ENCODE measurements around the gene ADAMTSL1. TPM values are rescaled to one million over a fixed set of nuclear protein-coding genes. Genes with fewer than 3 reads are reported as not detected.

The ADAMTSL1 gene
- total RNA-seq, 2 donors from 2014 or later = 3.4 to 3.8 TPM

DNA sequence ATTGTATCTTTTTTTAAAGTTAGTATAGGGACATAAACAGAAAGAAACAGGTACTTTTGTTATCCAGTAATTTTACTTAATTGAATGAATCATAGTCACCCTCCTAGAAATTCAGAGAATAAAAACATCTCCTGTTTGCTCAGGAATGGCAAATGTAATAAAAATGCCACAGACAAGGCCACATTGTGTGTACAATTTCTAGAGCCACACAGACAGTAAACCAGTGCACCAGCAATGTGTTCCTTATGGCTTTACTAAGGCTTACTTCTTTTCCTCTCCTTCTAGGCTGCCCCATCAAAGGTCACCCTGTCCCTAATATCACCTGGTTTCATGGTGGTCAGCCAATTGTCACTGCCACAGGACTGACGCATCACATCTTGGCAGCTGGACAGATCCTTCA lies 413.6 kb downstream of the ADAMTSL1 start:
- H3K4me1 ChIP-seq = no peaks in the 10 kb centered on the region
- no peaks in the 10 kb centered on the region for H3K27me3 ChIP-seq
- no peak overlapping the region for H3K4me3 ChIP-seq
- DNase-seq (ENCODE audit: low spot score) = no peak
- peaks cover 0 to 4% of the 10 kb centered on the region in 2 donors for H3K9me3 ChIP-seq
- no peak for TF ChIP-seq CTCF (IDR thresholded peaks at IDR 0.05)
- no peaks in the 10 kb centered on the region for H3K36me3 ChIP-seq
- H3K27ac ChIP-seq = no peak overlapping the region

DNA sequence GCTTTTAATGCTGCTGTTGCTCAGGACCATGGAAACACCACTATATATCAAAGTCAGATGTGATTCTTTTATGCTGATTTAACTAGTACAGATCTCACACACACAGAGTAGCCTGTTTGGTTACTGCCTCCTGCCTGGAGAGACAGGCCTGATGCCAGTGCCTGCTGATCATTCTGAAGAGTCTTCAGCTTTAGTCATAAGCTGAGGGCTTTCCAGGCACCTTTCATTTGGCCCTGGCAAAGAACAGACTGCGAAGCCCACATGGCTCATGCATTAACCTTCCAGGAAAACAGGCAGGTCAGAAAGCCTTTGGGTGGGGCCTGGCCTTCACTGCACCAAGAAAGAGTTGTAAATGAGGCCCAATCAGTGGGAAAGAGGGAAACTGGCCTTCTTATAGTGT lies 414.3 kb downstream of the ADAMTSL1 start:
- Histone ChIP-seq H3K27ac (no peak overlapping the region), H3K27me3 (no peaks in the 10 kb centered on the region), H3K4me3 (no peak overlapping the region), H3K9me3 (peaks cover 0 to 2% of the 10 kb centered on the region in 2 donors), H3K36me3 (no peaks in the 10 kb centered on the region), H3K4me1 (no peaks in the 10 kb centered on the region)
- TF ChIP-seq CTCF (IDR thresholded peaks at IDR 0.05) = no peak
- no peak for DNase-seq (ENCODE audit: low spot score)

DNA sequence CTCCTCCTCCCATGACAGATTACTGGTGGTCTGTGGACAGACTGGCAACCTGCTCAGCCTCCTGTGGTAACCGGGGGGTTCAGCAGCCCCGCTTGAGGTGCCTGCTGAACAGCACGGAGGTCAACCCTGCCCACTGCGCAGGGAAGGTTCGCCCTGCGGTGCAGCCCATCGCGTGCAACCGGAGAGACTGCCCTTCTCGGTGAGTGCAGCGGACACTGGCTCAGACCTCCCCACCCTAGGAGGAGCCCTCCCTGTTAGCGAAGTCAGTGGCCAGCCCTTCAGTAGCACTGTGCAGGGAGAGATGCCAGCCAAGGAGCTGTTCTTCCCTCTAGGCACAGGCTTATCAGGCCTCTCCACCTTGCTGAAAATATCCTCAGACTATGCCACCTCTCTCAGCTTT lies 415.6 kb downstream of the ADAMTSL1 start:
- Histone ChIP-seq H3K9me3 (peaks cover 0 to 2% of the 10 kb centered on the region in 2 donors), H3K36me3 (no peaks in the 10 kb centered on the region), H3K27ac (no peak overlapping the region), H3K27me3 (no peaks in the 10 kb centered on the region), H3K4me3 (no peak overlapping the region), H3K4me1 (no peaks in the 10 kb centered on the region)
- DNase-seq (ENCODE audit: low spot score) = no peak
- TF ChIP-seq CTCF (IDR thresholded peaks at IDR 0.05) = no peak

GRCh38 chr9:18890372-18890771 lies 416.4 kb downstream of the ADAMTSL1 start:
- Histone ChIP-seq H3K9me3 (peaks cover 4 to 10% of the 10 kb centered on the region in 2 donors), H3K27ac (no peak overlapping the region), H3K36me3 (no peaks in the 10 kb centered on the region), H3K4me3 (no peak overlapping the region), H3K4me1 (no peaks in the 10 kb centered on the region), H3K27me3 (no peaks in the 10 kb centered on the region)
- TF ChIP-seq CTCF (IDR thresholded peaks at IDR 0.05) = no peak
- DNase-seq (ENCODE audit: low spot score) = no peak

DNA sequence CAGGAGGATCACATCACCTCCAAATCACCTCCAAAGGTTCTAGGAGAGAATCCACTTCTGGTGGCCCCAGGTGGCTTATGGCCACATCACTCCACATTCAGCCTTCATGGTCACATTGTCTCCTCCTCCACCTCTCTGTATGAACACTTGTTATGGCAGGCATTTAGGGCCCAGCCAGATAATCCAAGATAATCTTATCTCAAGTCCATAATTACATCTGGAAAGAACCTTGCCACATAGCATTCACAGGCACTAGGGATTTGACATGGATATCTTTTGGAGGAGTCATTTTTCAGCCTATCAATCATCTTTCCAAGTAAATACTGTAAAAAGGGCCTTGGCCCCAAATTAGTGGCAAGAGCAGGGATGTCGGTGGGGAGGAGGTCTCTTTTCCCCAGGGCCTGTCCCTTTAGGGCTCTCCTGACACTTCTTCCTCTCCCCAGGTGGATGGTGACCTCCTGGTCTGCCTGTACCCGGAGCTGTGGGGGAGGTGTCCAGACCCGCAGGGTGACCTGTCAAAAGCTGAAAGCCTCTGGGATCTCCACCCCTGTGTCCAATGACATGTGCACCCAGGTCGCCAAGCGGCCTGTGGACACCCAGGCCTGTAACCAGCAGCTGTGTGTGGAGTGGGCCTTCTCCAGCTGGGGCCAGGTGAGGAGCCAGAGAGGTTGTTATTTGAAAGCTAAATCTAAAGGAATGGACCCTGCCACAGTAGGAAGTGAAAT lies 418.2 kb downstream of the ADAMTSL1 start:
- Histone ChIP-seq H3K27ac (no peak overlapping the region), H3K9me3 (peaks cover 8 to 25% of the 10 kb centered on the region in 2 donors), H3K36me3 (no peaks in the 10 kb centered on the region), H3K4me1 (no peaks in the 10 kb centered on the region), H3K4me3 (no peak overlapping the region), H3K27me3 (no peaks in the 10 kb centered on the region)
- TF ChIP-seq CTCF (IDR thresholded peaks at IDR 0.05) = no peak
- no peak for DNase-seq (ENCODE audit: low spot score)

- Histone ChIP-seq H3K27ac (no peak overlapping the region), H3K4me1 (no peaks in the 10 kb centered on the region), H3K27me3 (no peaks in the 10 kb centered on the region), H3K36me3 (no peaks in the 10 kb centered on the region), H3K9me3 (peaks cover 8 to 25% of the 10 kb centered on the region in 2 donors), H3K4me3 (no peak overlapping the region)
- no peak for TF ChIP-seq CTCF (IDR thresholded peaks at IDR 0.05)
- no peak for DNase-seq (ENCODE audit: low spot score)
Observed at GRCh38 chr9:18893046-18893445, 419.1 kb downstream of the ADAMTSL1 start.

All from right atrium auricular region (tissue), 2 donors.